AG04449 (cell line): ENCODE results near the gene SPTB.
A peak's percentile ranks its signal among the peaks of the same experiment; 100 is the strongest.

Source experiments
- CTCF ChIA-PET: fragments of 350-600 bp; formaldehyde crosslinking; extraction: SDS; loops from one replicate; lab custom pipeline; 2021; ENCODE audit warnings: antibody characterized with exemption; lab: Yijun Ruan, JAX
- POLR2A ChIA-PET: fragments of 400-600, 350-600 bp; formaldehyde crosslinking; extraction: SDS; loops from one replicate; lab custom pipeline; 2020; ENCODE audit warnings: antibody characterized with exemption, inconsistent platforms; lab: Yijun Ruan, JAX
- DNase-seq: peaks from one replicate; pipeline ENCODE4 v3.0.0-alpha.2; 2010; ENCODE audit warnings: low read depth, low spot score
- H3K4me3 ChIP-seq: 2 replicates; pipeline ENCODE4 v1.5.1; 2011; ENCODE audit warnings: low read depth, mild to moderate bottlenecking, control low read depth, low read length
- TF ChIP-seq, protein P1 (sequence below): IDR thresholded peaks from one replicate; pipeline ENCODE4 v1.5.1; 2011; ENCODE audit warnings: mild to moderate bottlenecking, moderate library complexity, low read length, control low read depth, inconsistent platforms; ENCODE audit not compliant: insufficient read depth; ENCODE audit errors: missing control alignments

Gene SPTB

DNA sequence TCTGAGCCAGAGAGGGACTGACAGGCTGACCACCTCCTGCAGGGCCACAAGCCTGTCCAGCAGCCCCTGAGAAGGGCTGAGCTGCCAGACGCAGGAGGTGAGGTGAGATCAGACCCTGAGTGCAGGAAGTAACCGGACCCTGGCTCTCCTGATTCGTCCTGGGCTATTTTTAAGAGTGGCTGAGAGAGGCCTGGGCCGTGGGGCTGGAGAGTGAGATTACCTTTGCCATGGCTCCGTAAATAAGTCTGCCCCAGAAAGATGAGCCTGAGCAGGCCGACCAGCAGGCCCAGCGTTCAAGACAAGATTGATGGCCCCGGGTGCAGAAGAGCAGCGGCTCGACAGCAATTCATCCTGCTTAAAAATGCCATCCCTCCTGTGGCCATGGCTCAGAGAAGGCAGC lies 54.2 kb downstream of the SPTB start:
- ChIA-PET CTCF (interaction anchor here (0.9 to 18.8 kb wide), 7 partner anchors 8 to 99 kb away, joined by 3 to 419 read pairs (median 44); no protein-coding TSS in a partner anchor), POLR2A (no interaction called here)
- no peak overlapping the region for H3K4me3 ChIP-seq
- DNase-seq = no peak
- TF ChIP-seq, protein P1, sequence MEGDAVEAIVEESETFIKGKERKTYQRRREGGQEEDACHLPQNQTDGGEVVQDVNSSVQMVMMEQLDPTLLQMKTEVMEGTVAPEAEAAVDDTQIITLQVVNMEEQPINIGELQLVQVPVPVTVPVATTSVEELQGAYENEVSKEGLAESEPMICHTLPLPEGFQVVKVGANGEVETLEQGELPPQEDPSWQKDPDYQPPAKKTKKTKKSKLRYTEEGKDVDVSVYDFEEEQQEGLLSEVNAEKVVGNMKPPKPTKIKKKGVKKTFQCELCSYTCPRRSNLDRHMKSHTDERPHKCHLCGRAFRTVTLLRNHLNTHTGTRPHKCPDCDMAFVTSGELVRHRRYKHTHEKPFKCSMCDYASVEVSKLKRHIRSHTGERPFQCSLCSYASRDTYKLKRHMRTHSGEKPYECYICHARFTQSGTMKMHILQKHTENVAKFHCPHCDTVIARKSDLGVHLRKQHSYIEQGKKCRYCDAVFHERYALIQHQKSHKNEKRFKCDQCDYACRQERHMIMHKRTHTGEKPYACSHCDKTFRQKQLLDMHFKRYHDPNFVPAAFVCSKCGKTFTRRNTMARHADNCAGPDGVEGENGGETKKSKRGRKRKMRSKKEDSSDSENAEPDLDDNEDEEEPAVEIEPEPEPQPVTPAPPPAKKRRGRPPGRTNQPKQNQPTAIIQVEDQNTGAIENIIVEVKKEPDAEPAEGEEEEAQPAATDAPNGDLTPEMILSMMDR = no peak

DNA sequence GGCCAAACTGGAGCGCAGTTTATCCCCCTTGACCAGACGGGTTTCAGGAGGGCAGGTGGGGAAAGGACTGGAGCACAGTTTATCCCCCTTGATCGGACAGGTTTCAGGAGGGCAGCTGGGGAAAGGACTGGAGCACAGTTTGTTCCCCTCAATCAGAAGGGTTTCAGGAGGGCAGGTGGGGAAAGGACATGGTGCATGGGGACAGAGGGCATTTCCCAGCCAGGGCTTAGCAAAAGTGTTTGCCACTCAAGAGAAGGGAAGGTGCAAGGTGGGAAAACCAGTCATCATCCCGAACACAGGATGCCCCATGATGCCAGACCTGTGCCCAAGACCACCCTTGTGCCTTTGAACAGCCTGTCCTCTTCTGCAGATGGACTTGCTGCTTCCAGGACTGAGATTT lies 54.7 kb downstream of the SPTB start:
- TF ChIP-seq, protein P1 = no peak
- DNase-seq = no peak
- POLR2A ChIA-PET = no interaction called here
- no peak overlapping the region for H3K4me3 ChIP-seq
- CTCF ChIA-PET = interaction anchor here (1.2 to 18.8 kb wide), 9 partner anchors 7 to 111 kb away, joined by 3 to 419 read pairs (median 33); partner anchors contain the start of gene SPTB

DNA sequence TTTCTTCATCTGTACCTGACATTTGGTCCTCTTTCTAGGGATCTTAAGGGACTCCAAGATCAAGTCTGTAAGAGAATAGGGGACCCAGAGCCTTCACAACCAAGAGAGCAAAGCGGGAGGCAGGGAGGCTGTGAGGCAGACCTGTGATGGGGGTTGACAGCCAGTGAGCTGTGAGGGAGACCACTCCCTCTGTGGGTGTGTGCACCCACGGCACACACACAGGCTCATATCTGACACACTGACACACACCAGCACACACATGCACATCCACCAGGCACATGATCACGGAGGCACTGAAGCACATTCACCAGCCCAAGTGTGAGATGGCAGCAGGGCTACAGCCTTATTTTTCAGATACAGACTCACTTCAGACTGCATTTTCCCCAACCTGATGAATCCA lies 55.2 kb downstream of the SPTB start:
- CTCF ChIA-PET = interaction anchor here (0.7 to 18.8 kb wide), 22 partner anchors 9 to 187 kb away, joined by 3 to 419 read pairs (median 8); partner anchors contain the start of genes FNTB and SPTB
- no peak for DNase-seq
- TF ChIP-seq, protein P1 = no peak
- POLR2A ChIA-PET = no interaction called here
- no peak overlapping the region for H3K4me3 ChIP-seq

DNA sequence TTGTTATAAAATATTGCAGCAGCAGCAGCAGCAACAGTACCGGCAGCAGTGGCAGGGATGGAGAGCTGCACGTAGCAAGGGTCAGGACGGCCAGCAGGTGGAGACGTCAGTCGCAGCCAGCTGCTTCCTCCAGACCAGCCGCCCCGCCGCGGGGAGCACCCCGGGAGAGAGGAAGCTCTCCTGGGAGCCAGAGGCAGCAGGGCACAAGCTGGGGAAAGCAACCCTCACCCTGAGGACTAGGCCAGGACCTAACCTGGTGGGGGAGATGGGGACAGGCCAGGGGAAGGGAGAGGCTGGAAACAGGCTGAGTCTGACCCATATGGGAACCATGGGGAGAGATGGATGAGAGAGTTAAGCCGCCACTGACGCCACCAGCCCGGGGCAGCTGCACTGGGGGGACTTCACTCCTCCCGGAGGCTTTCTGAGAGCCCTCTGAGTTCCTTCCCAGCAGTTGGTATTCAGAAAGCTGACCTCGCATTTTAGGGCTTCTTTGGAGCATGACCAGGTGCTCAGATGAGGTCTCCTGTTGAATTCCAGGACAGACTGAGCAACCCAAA lies 56.3 kb downstream of the SPTB start:
- ChIA-PET POLR2A (interaction anchor here (0.5 to 1.0 kb wide), 4 partner anchors 69 to 178 kb away, joined by 3 to 5 read pairs (median 3); partner anchors contain the start of gene FNTB), CTCF (interaction anchor here (0.6 to 18.8 kb wide), 37 partner anchors 9 to 186 kb away, joined by 3 to 419 read pairs (median 6); partner anchors contain the start of genes FNTB and SPTB)
- TF ChIP-seq, protein P1 = peak; percentile 96
- no peak for DNase-seq
- no peak overlapping the region for H3K4me3 ChIP-seq

DNA sequence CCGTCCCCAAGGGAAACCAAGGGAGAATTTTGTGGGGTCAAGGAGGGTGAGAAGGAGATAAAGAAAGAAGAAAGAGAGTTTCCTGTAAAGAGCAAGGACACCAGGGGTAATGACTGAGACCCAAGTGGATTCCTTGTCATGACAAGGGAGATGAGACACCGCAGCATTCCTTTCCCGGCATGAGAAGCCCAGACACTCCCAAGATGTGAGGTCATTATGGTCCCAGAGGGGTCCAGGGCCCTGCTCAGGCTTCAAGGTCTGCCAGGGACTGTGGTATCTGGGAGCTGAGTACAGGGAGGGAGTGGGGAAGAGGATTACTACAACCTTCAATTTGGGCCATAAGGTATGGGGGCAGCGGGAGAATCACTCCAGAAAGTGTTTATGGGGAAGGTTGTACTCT lies 58.1 kb downstream of the SPTB start:
- H3K4me3 ChIP-seq = no peak overlapping the region
- POLR2A ChIA-PET = no interaction called here
- CTCF ChIA-PET = interaction anchor here (1.0 to 18.8 kb wide), 8 partner anchors 11 to 89 kb away, joined by 3 to 419 read pairs (median 18); no protein-coding TSS in a partner anchor
- DNase-seq = no peak
- TF ChIP-seq, protein P1 = no peak

DNA sequence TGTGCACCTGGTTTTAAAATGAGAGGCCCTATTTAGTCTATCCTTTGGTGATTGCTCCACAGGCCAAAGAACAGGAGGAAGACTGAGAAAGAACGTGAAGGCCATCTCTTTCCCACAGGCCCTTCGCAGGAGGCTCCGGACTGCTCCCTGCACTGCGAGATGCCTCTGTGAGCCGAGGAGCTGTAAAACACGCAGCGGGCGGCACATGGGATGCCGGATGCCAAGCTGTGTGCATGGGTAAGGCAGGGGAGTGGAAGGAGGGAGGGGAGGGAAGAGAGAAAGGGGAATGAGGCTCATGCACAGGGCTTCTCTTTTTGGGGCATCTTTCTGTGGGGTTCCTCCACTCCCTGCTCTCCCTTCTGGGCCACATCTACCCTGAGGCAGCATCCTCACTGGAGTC lies 61.6 kb downstream of the SPTB start:
- no peak overlapping the region for H3K4me3 ChIP-seq
- TF ChIP-seq, protein P1 = no peak
- POLR2A ChIA-PET = no interaction called here
- CTCF ChIA-PET = interaction anchor here (1.0 to 18.8 kb wide), 5 partner anchors 8 to 167 kb away, joined by 3 to 419 read pairs (median 148); no protein-coding TSS in a partner anchor
- no peak for DNase-seq
